Posterior vena cava (tissue), 2 donors: Measurements from ENCODE around the gene SKAP1. TPM values are rescaled to one million over a fixed set of nuclear protein-coding genes. Genes with fewer than 3 reads are reported as not detected.

Source experiments
- DNase-seq: peaks from one replicate; pipeline ENCODE4 v3.0.0-alpha.2; 2020; ENCODE audit warnings: low spot score
- intact Hi-C, 2 donors: fragments of 100-400 bp; cut with DNase I; formaldehyde crosslinking; loops; one replicate each; pipeline versions ENCODE4 v1.14.1 to v1.14.2; 2022 to 2023
- total RNA-seq, 2 donors: library from RNA; stranded (reverse); fragmentation: NEBNext Ultra II Directional; extraction: Animal tissue kit (Norgen Biotek cat#: 25700); gene quantifications; one replicate each; pipeline ENCODE4 v1.2.1, GENCODE V29; 2021
- donor health status: DM: yes; HTN: yes; CAD: no.
- donor health status: DM: yes; HTN: yes; CAD: no.

Gene SKAP1
- total RNA-seq, 2 donors from 2014 or later, result 1.1 to 1.5 TPM

DNA sequence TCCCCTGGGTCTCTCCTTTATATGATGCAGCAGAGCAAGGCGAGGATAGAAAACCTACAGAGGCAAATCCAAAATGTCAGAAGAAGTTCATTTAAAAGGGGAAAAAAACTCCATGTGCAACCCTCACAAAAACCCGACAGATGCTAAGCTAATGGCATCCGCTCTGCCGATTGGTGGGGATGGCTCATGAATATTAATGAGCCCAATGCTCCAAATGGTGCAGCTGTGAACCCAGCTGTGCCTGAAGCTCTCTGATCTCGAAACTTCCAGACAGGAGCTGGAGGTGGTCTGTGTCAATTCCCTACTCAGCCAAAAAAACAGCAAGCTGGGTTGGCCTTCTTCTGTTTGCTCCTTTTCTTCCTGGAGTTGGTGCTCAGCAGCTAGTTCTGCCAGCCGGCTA, 306.9 kb downstream of the SKAP1 start:
- intact Hi-C loops, result loop anchor here in 1 of 2 donors (10.0 kb wide), 1 partner anchor 98 kb away; no protein-coding TSS in a partner anchor
- DNase-seq, result no peak

DNA sequence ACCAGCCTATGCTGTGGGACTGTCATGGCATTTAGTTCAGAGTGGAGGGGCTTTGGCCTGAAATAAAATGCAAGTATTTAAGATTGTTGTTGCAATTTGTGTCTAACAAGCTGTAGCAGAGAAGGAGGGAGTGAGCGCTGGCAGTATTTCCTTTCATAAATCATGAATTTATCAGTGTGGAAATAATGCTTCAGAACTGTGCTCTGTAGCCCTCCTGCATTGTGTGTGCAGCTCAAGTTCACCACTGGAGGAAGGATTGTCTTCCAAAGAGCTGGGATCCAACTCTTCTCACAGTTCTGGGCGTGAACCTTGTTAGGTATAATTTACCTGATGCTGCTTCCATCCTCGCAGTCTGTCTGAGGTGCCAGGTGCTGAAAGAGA, 307.4 kb downstream of the SKAP1 start:
- peak; percentile 8 for DNase-seq
- intact Hi-C loops, result loop anchor here in 1 of 2 donors (10.0 kb wide), 1 partner anchor 98 kb away; no protein-coding TSS in a partner anchor

DNA sequence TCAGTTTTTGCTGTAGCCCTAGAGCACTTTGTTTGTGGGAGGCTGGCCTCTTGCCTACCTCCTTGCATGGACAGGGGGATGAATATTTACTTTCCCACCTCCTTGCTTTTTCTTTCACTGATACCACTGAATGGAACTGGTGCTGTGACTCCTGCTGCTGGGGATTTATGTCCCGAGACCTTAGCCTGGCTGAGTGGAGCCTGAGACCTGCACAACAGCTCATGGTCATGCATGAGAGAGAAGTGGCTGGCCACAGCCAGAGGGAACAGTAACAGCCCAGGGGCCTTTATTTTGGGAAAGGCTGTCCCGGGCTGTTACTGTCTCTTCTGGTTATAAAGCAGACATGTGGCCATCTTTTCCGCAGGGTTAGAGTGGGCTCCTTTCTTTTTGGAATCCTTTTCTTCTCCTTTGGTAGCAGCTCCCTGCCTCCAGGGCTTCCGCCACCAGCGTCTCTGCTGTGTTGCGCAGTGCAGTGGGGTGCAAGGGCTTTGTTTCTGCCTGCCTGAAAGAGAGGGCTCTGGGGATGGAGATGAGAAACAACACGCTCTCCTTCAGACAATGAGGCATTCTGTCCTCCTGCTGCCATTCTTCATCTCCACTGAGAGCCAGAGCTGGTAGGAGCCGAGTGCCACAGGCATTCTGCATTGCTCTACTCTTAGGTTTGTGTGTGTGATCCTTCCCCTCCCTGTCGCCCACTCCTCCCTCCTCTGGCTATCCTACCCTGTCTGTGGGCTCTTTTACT, 307.9 kb downstream of the SKAP1 start:
- intact Hi-C loops, result loop anchor here in 1 of 2 donors (10.0 kb wide), 1 partner anchor 97 kb away; no protein-coding TSS in a partner anchor

DNA sequence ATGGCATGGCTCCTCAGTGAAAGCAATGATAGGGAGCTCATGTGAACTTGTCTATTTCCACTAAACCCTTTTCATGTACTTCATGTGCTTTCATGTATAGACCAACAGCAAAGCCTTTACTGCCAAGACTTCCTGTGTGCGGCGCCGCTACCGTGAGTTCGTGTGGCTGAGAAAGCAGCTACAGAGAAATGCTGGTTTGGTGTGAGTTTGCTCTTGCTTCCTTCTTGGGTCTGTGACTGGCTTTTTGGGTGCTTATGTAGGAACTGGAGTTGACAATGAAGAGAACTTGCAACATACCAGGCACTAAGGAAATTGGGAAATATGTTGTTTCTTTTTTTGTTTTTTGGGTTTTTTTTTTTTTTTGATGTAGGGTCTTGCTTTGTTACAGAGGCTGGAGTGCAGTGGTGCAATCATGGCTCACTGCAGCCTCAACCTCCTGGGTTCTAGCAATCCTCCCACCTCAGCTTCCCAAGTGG, 316.8 kb downstream of the SKAP1 start:
- DNase-seq, result no peak
- intact Hi-C loops, result no loop called here

More for the DNA sequence above, 307.9 kb downstream of the SKAP1 start:
- peak; percentile 9 for DNase-seq

DNA sequence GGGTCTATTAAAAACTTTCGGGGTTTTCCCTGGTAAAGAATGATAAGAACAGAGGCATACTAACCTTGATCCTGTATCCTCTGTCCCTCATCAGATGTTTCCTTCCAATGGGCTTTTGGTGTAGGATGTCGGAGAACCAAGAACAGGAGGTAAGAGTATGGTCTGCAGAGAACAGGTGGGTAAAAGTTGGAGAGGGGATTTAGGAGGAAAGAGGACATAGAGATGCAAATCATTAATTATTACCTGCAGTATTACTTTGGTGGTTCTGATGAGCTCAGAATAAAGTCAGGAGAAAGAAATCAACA, 318.1 kb downstream of the SKAP1 start:
- intact Hi-C loops, result no loop called here
- DNase-seq, result no peak

DNA sequence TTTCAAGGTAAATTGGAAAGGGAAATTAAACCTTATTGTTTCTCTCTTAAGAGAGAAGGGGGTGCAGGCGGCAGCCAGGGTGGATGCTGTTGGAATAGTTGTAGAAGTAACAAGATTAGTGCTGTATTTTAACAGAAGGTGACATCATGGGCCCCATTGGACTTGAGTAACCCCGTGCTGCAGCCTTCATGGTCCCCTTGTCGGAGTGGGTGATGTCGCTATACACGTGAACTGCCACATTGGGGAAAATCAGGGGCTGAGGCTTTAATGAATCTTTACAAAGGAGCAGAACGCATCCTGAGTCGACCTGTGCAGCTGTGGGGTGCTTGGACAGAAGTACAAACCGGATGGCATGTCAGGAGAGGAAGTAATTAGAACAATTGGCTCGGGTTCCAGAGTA, 319.3 kb downstream of the SKAP1 start:
- intact Hi-C loops, result no loop called here

DNA sequence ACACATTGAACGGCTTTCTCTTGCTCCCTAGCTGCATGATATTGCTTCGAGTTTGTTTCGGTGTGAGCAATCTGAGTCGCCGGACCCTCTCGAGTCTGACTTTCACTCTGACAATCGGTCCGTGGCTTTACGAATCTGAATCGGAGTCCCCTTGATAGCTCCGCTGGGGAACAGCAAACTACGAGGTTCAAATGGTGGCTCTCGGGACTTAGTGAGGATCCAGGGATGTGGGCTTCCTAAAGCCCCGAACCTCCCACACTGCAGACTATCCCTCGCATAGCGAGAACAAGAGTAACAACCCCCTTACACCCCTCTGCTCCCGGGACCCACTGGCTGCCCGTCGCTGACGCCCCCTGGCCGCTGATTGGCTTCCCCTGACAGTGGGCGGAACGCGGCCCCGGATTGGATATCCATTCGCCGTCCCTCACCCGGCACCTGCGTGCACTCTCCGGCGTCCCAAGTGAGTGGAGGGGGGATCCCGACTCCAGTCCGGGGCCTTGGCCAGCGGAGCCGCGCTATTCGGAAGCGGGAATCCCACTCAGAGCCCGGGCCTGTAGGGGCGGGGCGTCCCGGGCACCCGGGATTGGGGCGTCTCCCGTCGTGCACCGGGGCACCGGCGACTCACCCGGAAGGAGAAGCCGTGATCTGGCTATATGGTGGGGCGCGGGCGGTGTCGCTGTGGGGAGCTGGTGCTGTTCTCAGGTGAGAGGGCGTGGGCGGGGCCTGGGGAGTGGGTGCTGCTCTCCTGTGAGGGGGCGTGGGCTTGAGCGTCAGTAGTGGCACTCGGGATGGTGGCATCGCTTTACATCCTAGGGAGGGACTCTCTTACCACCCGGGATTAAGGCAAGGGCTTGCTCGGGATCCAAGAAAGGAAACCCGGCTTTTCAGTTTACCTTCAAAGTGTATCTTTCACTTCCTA, 322.6 kb downstream of the SKAP1 start, which contains the start of gene SNX11:
SNX11 (plus strand) TSS at position 630 of the 919 bp plus-strand sequence. CDS start 4,278 bp downstream, outside the sequence.
- DNase-seq, result peak; percentile 96
- intact Hi-C loops, result no loop called here

More for the DNA sequence above, 319.3 kb downstream of the SKAP1 start:
- DNase-seq, result no peak

DNA sequence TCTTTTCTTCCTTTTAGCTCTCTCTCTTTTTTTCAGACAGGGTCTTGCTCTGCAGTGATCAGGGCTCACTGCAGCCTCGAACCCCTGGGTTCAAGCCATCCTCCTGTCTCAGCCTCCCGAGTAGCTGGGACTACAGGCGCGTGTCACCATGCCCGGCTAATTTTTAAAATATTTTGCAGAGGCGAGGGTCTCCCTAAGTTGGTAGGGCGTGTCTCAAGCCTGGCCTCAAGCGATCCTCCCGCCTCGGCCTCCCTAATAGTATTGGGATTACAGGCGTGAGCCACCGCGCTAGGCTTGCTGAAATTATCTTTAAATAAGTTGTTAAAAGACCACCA, 323.2 kb downstream of the SKAP1 start:
- intact Hi-C loops, result no loop called here
- DNase-seq, result no peak

DNA sequence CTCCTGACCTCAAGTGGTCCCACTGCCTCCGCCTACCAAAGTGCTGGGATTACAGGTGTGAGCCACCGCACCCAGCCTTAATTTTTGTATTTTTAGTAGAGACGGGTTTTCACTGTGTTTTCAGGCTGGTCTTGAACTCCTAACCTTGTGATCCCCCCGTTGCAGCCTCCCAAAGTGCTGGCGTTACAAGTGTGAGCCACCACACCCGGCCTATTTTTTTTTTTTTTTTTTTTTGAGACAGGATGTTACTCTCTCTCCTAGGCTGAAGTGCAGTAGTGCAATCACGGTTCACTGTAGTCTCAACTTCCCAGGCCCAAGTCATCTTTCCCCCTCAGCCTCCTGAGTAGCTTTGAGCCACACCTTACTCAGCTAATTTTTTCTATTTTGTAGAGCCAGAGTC, 325.6 kb downstream of the SKAP1 start:
- intact Hi-C loops, result no loop called here
- no peak for DNase-seq

DNA sequence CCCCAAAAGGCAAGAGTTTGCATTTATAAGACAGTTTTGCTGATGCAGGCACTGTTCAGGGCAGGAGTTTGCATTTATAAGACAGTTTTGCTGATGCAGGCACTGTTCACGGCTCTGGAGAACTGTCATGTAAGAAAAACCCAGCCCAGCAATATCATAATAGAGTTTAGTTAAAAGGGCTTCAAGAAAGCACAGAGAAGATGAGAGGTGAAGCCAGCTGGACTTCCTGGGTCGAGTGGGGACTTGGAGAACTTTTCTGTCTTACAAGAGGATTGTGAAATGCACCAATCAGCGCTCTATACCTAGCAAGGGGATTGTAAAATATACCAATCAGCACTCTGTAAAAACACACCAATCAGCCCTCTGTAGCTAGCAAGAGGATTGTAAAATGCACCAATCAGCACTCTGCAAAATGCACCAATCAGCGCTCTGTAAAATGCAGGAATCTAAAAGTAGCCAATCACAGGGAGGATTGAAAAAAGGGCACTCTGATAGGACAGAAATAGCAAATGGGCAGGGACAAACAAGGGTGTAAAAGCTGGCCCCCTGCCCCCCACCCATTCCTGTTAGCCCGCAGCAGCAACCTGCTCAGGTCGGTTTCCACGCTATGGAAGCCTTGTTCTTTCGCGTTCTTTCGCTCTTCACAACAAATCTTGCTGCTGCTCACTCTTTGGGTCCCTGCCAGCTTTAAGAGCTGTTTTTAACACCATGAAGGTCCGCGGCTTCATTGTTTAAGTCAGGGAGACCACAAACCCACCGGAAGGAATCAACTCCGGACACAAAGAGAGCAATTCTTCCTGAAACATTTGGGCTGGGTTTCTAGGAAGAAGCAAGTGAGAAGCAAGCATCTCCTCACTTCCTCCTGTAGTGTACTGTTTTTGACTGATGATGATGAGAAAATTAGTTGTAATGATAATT, 327.0 kb downstream of the SKAP1 start:
- no peak for DNase-seq
- intact Hi-C loops, result no loop called here

DNA sequence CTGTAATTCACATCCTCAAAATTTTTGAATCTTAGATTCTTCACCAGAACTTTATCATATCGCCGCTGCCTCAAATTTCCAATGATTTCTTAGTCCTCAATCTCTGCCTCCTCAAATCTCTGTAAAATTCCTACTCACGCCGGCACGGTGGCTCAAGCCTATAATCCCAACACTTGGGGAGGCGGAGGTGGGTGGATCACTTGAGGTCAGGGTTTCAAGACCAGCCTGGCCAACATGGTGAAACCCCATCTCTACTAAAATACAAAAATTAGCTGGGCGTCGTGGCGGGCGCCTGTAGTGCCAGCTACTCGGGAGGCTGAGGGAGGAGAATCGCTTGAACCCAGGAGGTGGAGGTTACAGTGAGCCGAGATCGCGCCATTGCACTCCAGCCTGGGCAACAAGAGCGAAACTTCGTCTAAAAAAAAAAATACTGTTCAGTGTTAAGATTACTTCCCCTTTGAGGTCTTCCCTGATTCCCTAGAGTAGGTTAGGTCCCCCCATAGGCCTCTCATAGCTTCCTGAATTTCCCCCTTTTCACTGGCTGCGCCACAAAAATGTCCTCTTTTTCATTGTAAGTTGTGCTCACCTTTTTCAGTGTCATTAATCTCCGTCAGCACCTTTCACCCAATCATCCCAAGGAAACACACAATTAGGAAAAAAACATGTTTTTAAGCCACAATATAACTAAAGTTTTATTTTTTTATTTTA, 327.8 kb downstream of the SKAP1 start:
- no peak for DNase-seq
- intact Hi-C loops, result no loop called here

DNA sequence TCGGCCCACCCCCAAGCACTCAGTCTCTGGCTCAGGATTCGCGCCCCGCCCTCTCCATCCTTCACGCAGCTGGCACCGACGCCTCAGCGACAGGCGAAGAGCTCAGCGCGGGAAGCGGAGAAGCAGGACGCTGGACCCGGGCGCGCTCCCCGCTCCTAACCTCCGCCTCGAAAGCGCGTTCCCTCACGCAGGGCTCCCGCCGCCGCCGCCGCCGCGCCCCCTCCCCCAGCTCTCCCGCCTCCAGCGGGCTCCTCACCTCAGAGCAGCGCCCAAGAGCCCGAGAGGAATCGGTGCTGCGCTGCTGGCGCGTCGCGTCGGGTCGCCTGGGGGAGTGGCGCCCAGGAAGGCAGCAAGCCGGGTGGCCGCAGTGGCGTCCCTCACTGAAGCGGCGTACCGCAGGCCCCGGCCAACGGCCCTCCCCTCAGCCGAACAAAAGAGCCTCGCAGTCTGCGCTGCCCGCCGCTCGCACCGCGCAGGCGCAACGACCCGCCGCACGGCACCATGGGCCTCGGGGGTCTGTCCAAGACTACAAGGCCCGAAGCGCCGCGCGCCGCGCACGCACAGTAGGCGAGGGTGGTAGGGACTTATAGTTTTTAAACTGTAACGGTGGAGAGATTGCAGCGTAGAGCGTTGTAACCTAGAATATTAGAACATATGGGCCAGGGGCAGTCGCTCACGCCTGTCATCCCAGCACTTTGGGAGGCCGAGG, 328.8 kb downstream of the SKAP1 start, which contains the start of gene CBX1:
CBX1 (minus strand) TSS at position 467 of the 709 bp plus-strand sequence. CDS start 24,474 bp downstream, outside the sequence.
- peak; percentile 98 for DNase-seq
- intact Hi-C loops, result no loop called here

DNA sequence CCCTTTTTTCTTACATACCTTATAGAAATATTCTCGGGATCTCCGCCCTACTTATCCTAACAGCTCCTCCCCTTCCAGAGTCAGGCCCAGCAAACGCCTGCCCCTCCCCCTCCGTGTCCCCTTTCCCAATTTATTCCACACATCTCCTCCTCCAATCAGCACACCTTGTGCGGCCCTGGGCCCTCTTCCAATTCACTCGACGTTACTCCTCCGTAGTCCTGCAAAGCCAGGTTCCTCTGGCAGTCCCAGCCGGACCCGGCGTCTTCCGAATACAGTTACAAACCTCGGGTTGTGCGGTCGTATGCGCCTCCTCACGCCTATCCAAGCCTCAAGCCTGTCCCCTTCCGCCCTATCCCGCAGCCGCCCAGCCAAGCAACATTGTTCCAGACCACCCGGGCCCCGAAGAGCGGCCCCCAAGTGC, 329.4 kb downstream of the SKAP1 start:
- no peak for DNase-seq
- intact Hi-C loops, result no loop called here

DNA sequence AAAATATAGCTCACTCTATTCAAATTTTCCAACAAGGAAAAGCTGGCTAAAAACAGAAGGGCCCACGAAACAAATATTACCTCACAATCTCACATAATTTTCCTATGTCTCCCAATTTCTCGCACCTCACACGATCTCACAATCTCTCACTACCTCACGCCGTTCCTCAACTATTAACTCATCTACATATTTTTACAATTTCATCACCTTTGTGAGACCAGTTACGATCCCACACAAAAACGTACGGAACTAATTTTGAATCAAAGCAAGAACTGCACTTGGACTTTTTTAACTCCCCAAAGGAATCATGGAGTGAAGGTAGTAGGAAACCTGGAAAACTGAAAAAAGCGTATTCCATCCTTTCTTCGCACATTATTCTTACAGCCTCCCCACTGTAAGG, 329.9 kb downstream of the SKAP1 start:
- intact Hi-C loops, result no loop called here

DNA sequence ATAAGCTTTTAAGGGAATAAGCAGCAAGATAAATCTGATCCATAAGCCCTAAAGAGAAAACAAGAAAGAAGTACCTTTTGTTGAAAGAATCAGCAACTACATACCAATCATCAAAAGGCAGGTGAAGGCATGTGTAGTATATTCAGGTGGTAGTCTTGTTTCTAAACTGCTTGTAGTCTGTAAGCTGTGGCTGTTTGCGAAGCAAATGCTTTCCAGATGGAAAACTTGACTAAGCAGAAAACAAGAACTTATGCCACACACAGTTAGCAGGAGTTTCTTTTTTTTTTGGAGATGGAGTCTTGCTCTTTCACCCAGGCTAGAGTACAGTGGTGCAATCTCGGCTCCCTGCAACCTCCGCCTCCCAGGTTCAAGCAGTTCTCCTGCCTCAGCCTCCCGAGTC, 334.4 kb downstream of the SKAP1 start:
- intact Hi-C loops, result no loop called here
- DNase-seq, result no peak

More for the DNA sequence above, 329.9 kb downstream of the SKAP1 start:
- no peak for DNase-seq

DNA sequence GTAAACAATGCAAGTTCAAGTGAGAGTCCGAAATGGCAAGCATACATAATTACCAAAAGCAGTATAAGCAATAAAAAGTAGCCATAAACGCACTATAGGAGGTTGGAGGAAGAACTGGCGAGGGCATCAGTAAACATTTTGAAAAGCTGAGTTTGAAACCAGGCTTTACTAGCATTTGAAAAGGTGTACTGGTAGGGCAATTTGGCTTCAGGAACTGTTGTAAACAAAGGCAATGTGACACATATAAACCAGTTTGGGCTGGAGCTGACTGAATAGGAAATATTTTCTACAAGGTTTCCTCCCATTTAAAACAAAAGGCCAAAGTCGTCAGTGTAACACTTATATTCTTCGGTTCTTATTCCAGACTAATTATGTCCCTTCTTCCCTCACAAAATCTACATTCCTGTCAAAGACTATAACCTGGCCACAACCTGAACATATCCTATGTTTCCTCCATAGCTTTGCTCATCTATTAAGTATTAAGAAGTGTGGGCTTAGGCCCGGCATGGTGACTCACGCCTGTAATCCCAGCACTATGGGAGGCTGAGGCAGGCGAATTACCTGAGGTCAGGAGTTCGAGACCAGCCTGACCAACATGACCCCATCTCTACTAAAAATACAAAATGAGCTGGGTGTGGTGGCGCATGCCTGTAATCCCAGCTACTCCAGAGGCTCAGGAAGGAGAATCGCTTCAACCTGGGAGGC, 336.5 kb downstream of the SKAP1 start:
- intact Hi-C loops, result no loop called here
- no peak for DNase-seq

DNA sequence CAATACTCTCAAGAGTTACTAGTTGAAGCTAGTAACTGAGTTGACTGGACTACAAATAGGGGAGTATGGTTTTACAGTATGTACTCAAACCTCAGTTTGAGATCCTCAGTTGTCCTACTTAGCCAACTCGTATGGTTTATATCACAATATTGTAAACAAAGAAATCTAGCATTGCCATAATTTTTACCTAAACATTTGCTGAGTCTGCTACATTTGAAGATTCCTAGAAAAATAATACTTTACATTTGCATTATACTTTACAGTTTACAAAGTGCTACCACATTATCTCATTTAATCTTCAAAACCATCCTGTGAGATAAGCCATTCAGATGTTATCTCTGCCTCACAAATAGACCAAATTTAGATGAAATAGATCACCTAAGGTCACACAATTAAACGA, 345.1 kb downstream of the SKAP1 start:
- DNase-seq, result no peak
- intact Hi-C loops, result no loop called here
